GM19455 (cell line): ENCODE data around the gene IVD.

Source experiments
- ATAC-seq: cut with Tn5 transposase; IDR thresholded peaks from one replicate; pipeline ENCODE4 v1.9.1; 2021; ENCODE audit not compliant: unreplicated experiment

The IVD gene

GRCh38 chr15:40405501-40406381 is at the start of gene IVD:
Gene IVD (plus strand): TSS chr15:40405795. CDS start chr15:40405828, 33 bp downstream.
- peak; percentile 88 for ATAC-seq

- ATAC-seq: no peak
These were observed 49.5 kb upstream of the IVD start for GRCh38 chr15:40355976-40356585.

- no peak for ATAC-seq
These were observed 48.3 kb upstream of the IVD start for GRCh38 chr15:40357246-40357645.

- peak; percentile 85 for ATAC-seq
These were observed 47.7 kb upstream of the IVD start, which contains the start of gene DISP2 for GRCh38 chr15:40357723-40358470. Gene DISP2 (plus strand): TSS chr15:40358219. CDS start chr15:40358322, 103 bp downstream.

- peak; percentile 8 for ATAC-seq
These were observed 46.9 kb upstream of the IVD start for GRCh38 chr15:40358471-40359353.

- no peak for ATAC-seq
These were observed 45.6 kb upstream of the IVD start for GRCh38 chr15:40360015-40360414.

GRCh38 chr15:40361640-40362039 is 44.0 kb upstream of the IVD start:
- no peak for ATAC-seq

- no peak for ATAC-seq
These were observed 42.0 kb upstream of the IVD start for GRCh38 chr15:40363611-40364010.

- no peak for ATAC-seq
These were observed 41.3 kb upstream of the IVD start for GRCh38 chr15:40364251-40364650.

- no peak for ATAC-seq
These were observed 40.6 kb upstream of the IVD start for GRCh38 chr15:40365016-40365415.

- ATAC-seq: no peak
These were observed 39.8 kb upstream of the IVD start for GRCh38 chr15:40365624-40366456.

GRCh38 chr15:40366457-40367370 is 38.9 kb upstream of the IVD start:
- ATAC-seq: no peak

GRCh38 chr15:40367371-40367685 is 38.3 kb upstream of the IVD start:
- no peak for ATAC-seq

- peak; percentile 79 for ATAC-seq
These were observed 37.6 kb upstream of the IVD start for GRCh38 chr15:40367686-40368611.

- ATAC-seq: no peak
These were observed 36.7 kb upstream of the IVD start for GRCh38 chr15:40368719-40369473.

GRCh38 chr15:40369474-40369869 is 36.1 kb upstream of the IVD start:
- no peak for ATAC-seq

GRCh38 chr15:40369971-40370370 is 35.6 kb upstream of the IVD start:
- ATAC-seq: no peak
